Mammary epithelial cell (primary cell): Measurements from ENCODE around the gene MED13.

Source experiments
- CTCF ChIP-seq, 2 donors: IDR thresholded peaks in 1 of 2; conservative IDR thresholded peaks in 1 of 2; 2 replicates each; pipeline ENCODE4 v1.5.1; 2011 to 2012; ENCODE audit warnings: inconsistent platforms in 2 of 2, low read length in 2 of 2, mild to moderate bottlenecking in 2 of 2, control low read depth in 1 of 2, low read depth in 1 of 2; ENCODE audit not compliant: insufficient read depth in 1 of 2; ENCODE audit errors: extremely low read depth in 1 of 2
- EZH2 ChIP-seq: IDR thresholded peaks from 2 replicates; pipeline ENCODE4 v1.6.1; 2012; ENCODE audit warnings: low read length, inconsistent platforms, borderline replicate concordance

GRCh38 chr17:62096401-62096670 lies 31.3 kb upstream of the MED13 start:
- no peak for TF ChIP-seq CTCF (conservative IDR thresholded peaks at IDR 0.05 in 1 of 2, IDR thresholded peaks at IDR 0.05 in 1 of 2; ENCODE audit: extremely low read depth in 1 of 2, insufficient read depth in 1 of 2, low read depth in 1 of 2, low read length in 2 of 2)
- TF ChIP-seq EZH2 = no peak
